Breast epithelium (tissue), 4 donors: Measurements from ENCODE around the gene CNST. TPM values are rescaled to one million over a fixed set of nuclear protein-coding genes. Genes with fewer than 3 reads are reported as not detected.
A peak's percentile ranks its signal among the peaks of the same experiment; 100 is the strongest.

ENCODE experiments used
- DNase-seq, 2 donors: peaks; one replicate each; pipeline ENCODE4 v3.0.0-alpha.2; 2019; ENCODE audit warnings: low spot score in 2 of 2
- H3K27ac ChIP-seq, 2 donors: fragments of 200-600 bp; sonication (generic) in 1 of 2; one replicate each; pipeline ENCODE4 v1.5.1; 2016 to 2019; ENCODE audit warnings: mild to moderate bottlenecking in 1 of 2
- H3K27me3 ChIP-seq, 2 donors: fragments of 200-600 bp; sonication (generic) in 1 of 2; one replicate each; pipeline versions ENCODE4 v1.5.1 to v1.6.0; 2017 to 2019; ENCODE audit warnings: control low read depth in 1 of 2, mild to moderate bottlenecking in 1 of 2
- H3K36me3 ChIP-seq: fragments of 200-600 bp; one replicate; pipeline ENCODE4 v1.5.1; 2019
- H3K4me1 ChIP-seq, 2 donors: fragments of 200-600 bp; sonication (generic); one replicate each; pipeline ENCODE4 v1.5.1; 2016 to 2019; ENCODE audit warnings: control low read depth in 1 of 2
- H3K4me3 ChIP-seq, 3 donors: fragments of 200-600 bp; sonication (generic); 1 replicate in 2 of 3; 2 replicates in 1 of 3; pipeline ENCODE4 v1.5.1; 2016 to 2019; ENCODE audit warnings: mild to moderate bottlenecking in 3 of 3, moderate library complexity in 2 of 3
- H3K9me3 ChIP-seq, 2 donors: fragments of 200-600 bp; sonication (generic) in 1 of 2; one replicate each; pipeline ENCODE4 v1.5.1; 2016 to 2019; ENCODE audit warnings: control low read depth in 1 of 2
- POLR2A ChIP-seq: fragments of 450-650 bp; IDR thresholded peaks from one replicate; pipeline ENCODE4 v1.6.1; 2016; ENCODE audit warnings: antibody characterized with exemption, mild to moderate bottlenecking, moderate library complexity
- POLR2AphosphoS5 ChIP-seq, 3 donors: sonication (generic); formaldehyde crosslinking; IDR thresholded peaks; one replicate each; pipeline ENCODE4 v1.6.1; 2017; ENCODE audit warnings: antibody characterized with exemption in 3 of 3
- intact Hi-C: fragments of 100-400 bp; cut with DNase I; formaldehyde crosslinking; loops from one replicate; pipeline ENCODE4 v1.15.1; 2023; ENCODE audit warnings: low total_unique reads
- total RNA-seq, 3 donors: library from RNA; depleted of rRNA; stranded (reverse); fragments of >200 nt; gene quantifications; one replicate each; pipeline ENCODE4 v1.1.0, GENCODE V29; 2016
- TF ChIP-seq, protein P1 (sequence below), 3 donors: fragments of 450-650 bp; IDR thresholded peaks; one replicate each; pipeline ENCODE4 v1.5.1; 2016 to 2017; ENCODE audit warnings: antibody characterized with exemption in 3 of 3, mild to moderate bottlenecking in 3 of 3, moderate library complexity in 3 of 3

CNST gene
- total RNA-seq, 3 donors from 2014 or later: 25.9 to 30.9 (median 26.4) TPM

DNA sequence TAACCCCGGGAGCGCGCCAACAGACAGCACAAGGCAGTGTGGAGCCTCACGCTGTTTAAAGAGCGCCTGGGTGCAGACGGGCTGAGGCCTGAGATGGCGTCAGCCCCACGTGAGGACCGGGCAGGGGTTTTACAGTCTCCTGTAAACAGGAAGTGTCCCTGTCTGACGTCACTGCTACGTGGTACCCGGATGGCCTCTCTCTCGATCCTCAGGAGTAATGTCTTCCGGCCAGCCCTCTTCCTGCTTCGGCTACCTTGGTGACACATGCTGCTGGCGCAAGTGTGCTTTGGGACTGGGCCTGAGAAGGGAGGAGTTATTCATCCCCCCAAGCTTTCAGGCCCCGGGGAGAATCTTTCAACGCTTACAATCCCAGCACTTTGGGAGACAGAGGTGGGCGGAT is 41.2 kb downstream of the CNST start:
- intact Hi-C loops: no loop called here
- DNase-seq: no peak
- Histone ChIP-seq H3K4me1 (peaks cover 0 to 4% of the 10 kb centered on the region in 2 donors), H3K4me3 (no peak overlapping the region), H3K9me3 (peaks cover 3 to 4% of the 10 kb centered on the region in 2 donors), H3K36me3 (no peaks in the 10 kb centered on the region), H3K27me3 (no peaks in the 10 kb centered on the region), H3K27ac (peak overlapping the region; percentile 26 to 85)
- TF ChIP-seq POLR2AphosphoS5 (IDR thresholded peaks at IDR 0.05): peak in 1 of 3 donors; percentile 40
- TF ChIP-seq POLR2A: no peak

DNA sequence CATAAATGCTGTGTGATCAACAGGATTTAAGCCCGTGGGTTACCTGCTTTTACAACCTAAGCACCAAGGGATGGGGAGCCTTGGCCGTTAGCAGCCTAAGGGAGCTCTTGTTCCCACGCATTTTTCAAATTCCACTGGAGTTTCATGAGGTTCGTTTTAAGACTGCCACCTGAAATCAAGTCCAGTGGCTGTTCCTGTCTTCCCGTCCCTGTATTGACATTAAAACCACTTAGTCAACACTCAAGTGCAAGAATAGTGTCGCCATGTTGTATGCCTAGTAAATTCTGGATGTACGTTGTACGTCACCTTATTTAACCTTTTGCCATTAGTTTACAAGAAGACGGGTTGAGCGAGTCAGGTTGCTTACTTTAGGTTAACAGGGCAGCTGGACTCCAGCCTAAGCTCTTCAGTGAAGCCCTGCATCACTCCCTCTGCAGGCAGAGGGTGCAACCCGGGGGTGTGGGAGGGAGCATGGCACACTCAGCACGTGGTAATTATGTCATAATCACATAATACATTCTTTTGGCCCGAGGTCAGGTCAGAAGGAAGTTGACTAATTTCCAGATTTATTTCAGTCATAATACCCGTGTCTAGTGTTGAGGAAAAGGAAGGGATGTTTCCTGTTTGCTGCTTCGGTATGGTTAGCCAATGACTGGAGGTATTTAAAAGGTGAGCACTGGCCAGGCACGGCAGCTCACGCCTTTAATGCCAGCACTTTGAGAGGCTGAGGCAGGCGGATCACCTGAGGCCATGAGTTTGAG is 42.5 kb downstream of the CNST start:
- Histone ChIP-seq H3K4me3 (peak overlapping the region in 1 of 3 donors; percentile 1), H3K27ac (peak overlapping the region; percentile 74 to 85), H3K27me3 (no peaks in the 10 kb centered on the region), H3K4me1 (peaks cover 0 to 4% of the 10 kb centered on the region in 2 donors), H3K36me3 (no peaks in the 10 kb centered on the region), H3K9me3 (peaks cover 0 to 2% of the 10 kb centered on the region in 2 donors)
- intact Hi-C loops: no loop called here
- TF ChIP-seq POLR2A (no peak), POLR2AphosphoS5 (IDR thresholded peaks at IDR 0.05) (peak; percentile 82 to 92 (median 84))
- TF ChIP-seq, protein P1, sequence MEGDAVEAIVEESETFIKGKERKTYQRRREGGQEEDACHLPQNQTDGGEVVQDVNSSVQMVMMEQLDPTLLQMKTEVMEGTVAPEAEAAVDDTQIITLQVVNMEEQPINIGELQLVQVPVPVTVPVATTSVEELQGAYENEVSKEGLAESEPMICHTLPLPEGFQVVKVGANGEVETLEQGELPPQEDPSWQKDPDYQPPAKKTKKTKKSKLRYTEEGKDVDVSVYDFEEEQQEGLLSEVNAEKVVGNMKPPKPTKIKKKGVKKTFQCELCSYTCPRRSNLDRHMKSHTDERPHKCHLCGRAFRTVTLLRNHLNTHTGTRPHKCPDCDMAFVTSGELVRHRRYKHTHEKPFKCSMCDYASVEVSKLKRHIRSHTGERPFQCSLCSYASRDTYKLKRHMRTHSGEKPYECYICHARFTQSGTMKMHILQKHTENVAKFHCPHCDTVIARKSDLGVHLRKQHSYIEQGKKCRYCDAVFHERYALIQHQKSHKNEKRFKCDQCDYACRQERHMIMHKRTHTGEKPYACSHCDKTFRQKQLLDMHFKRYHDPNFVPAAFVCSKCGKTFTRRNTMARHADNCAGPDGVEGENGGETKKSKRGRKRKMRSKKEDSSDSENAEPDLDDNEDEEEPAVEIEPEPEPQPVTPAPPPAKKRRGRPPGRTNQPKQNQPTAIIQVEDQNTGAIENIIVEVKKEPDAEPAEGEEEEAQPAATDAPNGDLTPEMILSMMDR (IDR thresholded peaks at IDR 0.05): peak in 1 of 3 donors; percentile 13
- DNase-seq: peak; percentile 85 to 86

DNA sequence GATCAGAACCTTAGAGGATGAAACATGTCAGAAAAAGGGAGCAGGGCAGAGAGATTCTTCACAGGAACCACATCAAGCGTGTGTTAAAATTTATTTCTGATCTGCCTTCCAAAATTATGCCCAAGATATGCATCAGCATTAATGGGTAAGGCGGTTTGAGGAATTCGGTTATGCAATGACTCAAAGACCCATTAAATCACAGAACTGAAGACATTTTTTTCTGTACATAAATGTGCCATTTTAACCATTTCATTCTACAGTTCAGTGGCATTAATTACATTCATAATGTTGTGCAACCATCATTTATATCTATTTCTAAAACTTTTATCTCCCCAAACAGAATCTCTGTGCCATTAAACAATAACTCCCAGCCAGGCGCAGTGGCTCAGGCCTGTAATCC is 43.4 kb downstream of the CNST start:
- Histone ChIP-seq H3K9me3 (no peaks in the 10 kb centered on the region), H3K4me1 (peaks cover 0 to 4% of the 10 kb centered on the region in 2 donors), H3K27ac (peak overlapping the region; percentile 74 to 85), H3K4me3 (no peak overlapping the region), H3K27me3 (no peaks in the 10 kb centered on the region), H3K36me3 (no peaks in the 10 kb centered on the region)
- TF ChIP-seq POLR2AphosphoS5 (IDR thresholded peaks at IDR 0.05) (no peak), POLR2A (no peak)
- TF ChIP-seq, protein P1 (IDR thresholded peaks at IDR 0.05): no peak
- intact Hi-C loops: no loop called here
- no peak for DNase-seq

- Histone ChIP-seq H3K27me3 (no peaks in the 10 kb centered on the region), H3K4me1 (peaks cover 0 to 4% of the 10 kb centered on the region in 2 donors), H3K27ac (no peak overlapping the region), H3K36me3 (no peaks in the 10 kb centered on the region), H3K9me3 (no peaks in the 10 kb centered on the region), H3K4me3 (no peak overlapping the region)
- no peak for DNase-seq
- intact Hi-C loops: no loop called here
- TF ChIP-seq, protein P1 (IDR thresholded peaks at IDR 0.05): no peak
These were observed 47.0 kb downstream of the CNST start for GRCh38 chr1:246613096-246613758.

DNA sequence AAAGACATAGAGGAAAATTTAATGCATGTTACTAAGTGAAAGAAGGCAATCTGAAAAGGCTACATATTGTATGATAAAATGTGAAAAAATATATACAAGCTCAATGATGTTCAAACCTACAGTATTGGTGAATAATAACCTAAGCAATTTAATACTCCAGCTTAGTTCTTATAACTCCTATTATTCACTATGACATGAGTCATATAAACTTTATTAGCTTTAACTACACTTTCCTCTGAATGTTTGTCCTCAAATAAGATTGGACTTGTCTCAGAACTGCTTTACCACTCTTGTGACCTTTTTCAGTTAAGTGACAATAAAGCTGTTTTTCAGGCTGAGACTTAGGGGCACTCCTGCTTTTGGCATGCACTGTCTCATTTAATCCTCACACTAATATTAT is 50.9 kb downstream of the CNST start:
- Histone ChIP-seq H3K27ac (no peak overlapping the region), H3K27me3 (no peaks in the 10 kb centered on the region), H3K9me3 (no peaks in the 10 kb centered on the region), H3K4me3 (no peak overlapping the region), H3K4me1 (no peaks in the 10 kb centered on the region), H3K36me3 (no peaks in the 10 kb centered on the region)
- no peak for DNase-seq
- intact Hi-C loops: no loop called here
- TF ChIP-seq, protein P1 (IDR thresholded peaks at IDR 0.05): no peak
- TF ChIP-seq POLR2A: no peak
